GM12892 (cell line): ENCODE results near the gene SIPA1L3.

Source experiments
- DNase-seq: peaks from one replicate; pipeline ENCODE4 v3.0.0; 2011; ENCODE audit not compliant: insufficient read length
- FAIRE-seq: peaks from 2 replicates; lab custom pipeline; 2011; peaks lifted over from hg19 to GRCh38; lab: Jason Lieb, UNC
- POLR2A ChIP-seq: IDR thresholded peaks from 2 replicates; pipeline ENCODE4 v1.6.1; 2011; ENCODE audit warnings: low read depth, low read length, control low read depth
- POLR2AphosphoS5 ChIP-seq: IDR thresholded peaks from 2 replicates; pipeline ENCODE4 v1.6.1; 2011; ENCODE audit warnings: low read depth, low read length, control low read depth
- TAF1 ChIP-seq: IDR thresholded peaks from 2 replicates; pipeline ENCODE4 v1.6.1; 2011; ENCODE audit warnings: low read depth, mild to moderate bottlenecking, control low read depth, low read length, borderline replicate concordance

SIPA1L3 gene

GRCh38 chr19:37935341-37935740 lies 28.3 kb downstream of the SIPA1L3 start:
- TF ChIP-seq POLR2A (no peak), TAF1 (no peak), POLR2AphosphoS5 (no peak)
- no peak for FAIRE-seq

GRCh38 chr19:37936166-37936565 lies 29.2 kb downstream of the SIPA1L3 start:
- FAIRE-seq = no peak
- TF ChIP-seq TAF1 (no peak), POLR2A (no peak), POLR2AphosphoS5 (no peak)

More at GRCh38 chr19:37935341-37935740, 28.3 kb downstream of the SIPA1L3 start:
- no peak for DNase-seq

GRCh38 chr19:37936886-37937285 lies 29.9 kb downstream of the SIPA1L3 start:
- no peak for DNase-seq
- FAIRE-seq = no peak
- TF ChIP-seq POLR2A (no peak), POLR2AphosphoS5 (no peak), TAF1 (no peak)

More at GRCh38 chr19:37936166-37936565, 29.2 kb downstream of the SIPA1L3 start:
- DNase-seq = no peak

- FAIRE-seq (no peak), DNase-seq (no peak)
- TF ChIP-seq POLR2A (no peak), TAF1 (no peak), POLR2AphosphoS5 (no peak)
These were observed 31.3 kb downstream of the SIPA1L3 start for GRCh38 chr19:37938353-37938752.

- no peak for DNase-seq
- no peak for FAIRE-seq
- TF ChIP-seq POLR2A (no peak), TAF1 (no peak), POLR2AphosphoS5 (no peak)
These were observed 34.9 kb downstream of the SIPA1L3 start for GRCh38 chr19:37941782-37942515.

GRCh38 chr19:37942516-37942902 lies 35.5 kb downstream of the SIPA1L3 start:
- FAIRE-seq (no peak), DNase-seq (no peak)
- TF ChIP-seq POLR2AphosphoS5 = no peak
- TF ChIP-seq POLR2A = no peak
- no peak for TF ChIP-seq TAF1

GRCh38 chr19:37943480-37943879 lies 36.5 kb downstream of the SIPA1L3 start:
- FAIRE-seq (no peak), DNase-seq (no peak)
- TF ChIP-seq TAF1 (no peak), POLR2AphosphoS5 (no peak), POLR2A (no peak)

GRCh38 chr19:37946132-37946531 lies 39.1 kb downstream of the SIPA1L3 start:
- TF ChIP-seq POLR2A (no peak), TAF1 (no peak), POLR2AphosphoS5 (no peak)
- FAIRE-seq (no peak), DNase-seq (no peak)

- TF ChIP-seq POLR2AphosphoS5 (no peak), TAF1 (no peak), POLR2A (no peak)
- DNase-seq = no peak
- FAIRE-seq = no peak
These were observed 40.8 kb downstream of the SIPA1L3 start for GRCh38 chr19:37947778-37948177.

- no peak for DNase-seq
- TF ChIP-seq POLR2AphosphoS5 = no peak
- TF ChIP-seq TAF1 = no peak
- no peak for TF ChIP-seq POLR2A
- FAIRE-seq = no peak
These were observed 41.4 kb downstream of the SIPA1L3 start for GRCh38 chr19:37948362-37948761.

GRCh38 chr19:37950471-37951175 lies 43.6 kb downstream of the SIPA1L3 start:
- TF ChIP-seq POLR2A (no peak), POLR2AphosphoS5 (no peak), TAF1 (no peak)
- DNase-seq (no peak), FAIRE-seq (peak; percentile 50)

- DNase-seq (no peak), FAIRE-seq (no peak)
- TF ChIP-seq POLR2A = no peak
- no peak for TF ChIP-seq TAF1
- no peak for TF ChIP-seq POLR2AphosphoS5
These were observed 44.8 kb downstream of the SIPA1L3 start for GRCh38 chr19:37951816-37952210.
